NK-92 (cell line): ENCODE results near the gene CDH23.

Source experiments
- DNase-seq: peaks from one replicate; lab custom pipeline; 2025; ENCODE audit not compliant: unreplicated experiment; lab: John Stamatoyannopoulos, UW

Gene CDH23

DNA sequence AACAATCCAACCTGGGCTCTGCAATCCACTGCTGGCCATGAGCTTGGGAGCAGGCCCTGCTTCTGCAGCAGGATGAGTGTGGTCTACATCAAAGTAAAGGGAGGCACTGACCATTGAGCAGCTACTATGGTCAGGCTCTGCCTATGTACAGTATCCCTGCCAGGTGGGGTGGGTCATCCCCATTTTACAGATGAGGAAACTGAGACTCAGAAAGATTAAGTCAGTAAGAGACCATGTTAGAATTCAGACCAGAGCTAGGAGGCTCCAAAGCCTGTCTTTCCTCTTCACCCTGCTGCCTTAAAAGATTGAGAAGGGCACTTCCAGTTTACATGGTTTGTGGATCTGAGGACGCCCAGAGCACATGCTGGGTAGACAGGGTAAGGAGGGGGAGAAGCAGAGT lies 27.1 kb upstream of the CDH23 start:
- DNase-seq: no peak

DNA sequence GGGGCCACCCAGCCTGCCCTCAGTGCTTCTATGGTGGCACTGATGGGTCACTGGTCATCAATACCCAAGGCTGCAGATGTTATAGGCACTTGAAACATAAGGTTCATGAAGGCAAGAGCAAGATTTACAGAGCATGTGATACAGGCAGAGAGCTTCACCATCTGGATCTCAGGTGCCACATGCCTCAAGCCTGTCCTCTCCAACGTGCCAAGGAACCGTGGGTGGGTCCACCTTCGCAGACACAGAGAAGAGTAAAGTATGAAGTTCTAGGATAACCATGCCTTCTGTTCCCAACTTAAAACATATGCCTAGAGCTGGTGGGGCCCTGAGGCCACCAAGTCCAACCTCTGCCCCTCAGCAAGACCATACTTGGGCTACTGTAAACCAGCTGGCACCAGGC lies 26.7 kb upstream of the CDH23 start:
- DNase-seq: no peak

DNA sequence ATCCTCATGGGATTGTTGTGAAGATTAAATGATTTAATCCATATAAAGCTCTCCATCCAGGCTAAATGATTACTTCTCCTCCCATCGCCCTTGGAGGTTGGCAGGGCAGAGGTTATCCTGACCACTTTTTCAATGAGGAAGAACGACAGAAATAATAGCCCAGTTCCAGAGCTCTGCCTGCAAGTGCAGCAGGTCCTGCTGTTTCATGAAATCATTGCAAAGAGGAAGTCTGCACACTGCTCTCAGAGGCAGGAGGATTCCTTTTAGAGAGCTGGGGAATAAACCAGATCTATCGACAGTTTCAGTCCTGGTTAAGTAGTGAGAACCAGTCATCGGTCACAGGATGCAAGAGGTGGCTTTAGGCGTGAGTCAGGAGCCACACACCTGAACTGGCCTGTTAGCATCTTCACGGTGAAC lies 25.0 kb upstream of the CDH23 start:
- DNase-seq: no peak

DNA sequence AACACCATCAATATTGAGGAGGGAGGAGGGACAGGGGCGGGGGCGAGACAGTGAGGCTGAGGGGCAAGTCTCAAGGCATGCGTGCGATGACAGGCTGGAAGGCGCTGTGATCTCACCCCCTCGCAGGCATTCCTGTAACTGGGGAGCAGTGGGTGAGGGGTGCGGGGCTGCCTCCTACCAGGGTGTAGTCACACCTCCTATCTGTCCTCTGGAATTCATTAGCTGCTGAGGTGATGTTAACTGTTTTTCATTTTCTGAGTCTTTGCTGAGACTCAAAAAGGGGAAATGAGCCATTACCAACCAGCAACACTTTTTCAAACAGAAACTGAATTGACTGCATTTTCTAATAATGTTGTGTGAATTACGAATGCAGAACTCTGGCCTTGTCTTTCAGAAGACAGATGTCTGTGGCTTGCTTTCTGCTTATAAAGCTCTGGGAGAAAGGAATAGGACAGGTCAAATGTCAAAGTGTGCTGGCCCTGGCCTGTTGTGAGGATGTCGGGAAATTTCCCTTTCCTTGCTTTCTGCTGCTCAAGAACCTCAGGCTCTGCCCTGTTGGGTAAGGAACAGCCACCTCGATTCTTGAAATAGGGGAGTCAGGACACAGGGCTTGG lies 23.7 kb upstream of the CDH23 start:
- DNase-seq: no peak

DNA sequence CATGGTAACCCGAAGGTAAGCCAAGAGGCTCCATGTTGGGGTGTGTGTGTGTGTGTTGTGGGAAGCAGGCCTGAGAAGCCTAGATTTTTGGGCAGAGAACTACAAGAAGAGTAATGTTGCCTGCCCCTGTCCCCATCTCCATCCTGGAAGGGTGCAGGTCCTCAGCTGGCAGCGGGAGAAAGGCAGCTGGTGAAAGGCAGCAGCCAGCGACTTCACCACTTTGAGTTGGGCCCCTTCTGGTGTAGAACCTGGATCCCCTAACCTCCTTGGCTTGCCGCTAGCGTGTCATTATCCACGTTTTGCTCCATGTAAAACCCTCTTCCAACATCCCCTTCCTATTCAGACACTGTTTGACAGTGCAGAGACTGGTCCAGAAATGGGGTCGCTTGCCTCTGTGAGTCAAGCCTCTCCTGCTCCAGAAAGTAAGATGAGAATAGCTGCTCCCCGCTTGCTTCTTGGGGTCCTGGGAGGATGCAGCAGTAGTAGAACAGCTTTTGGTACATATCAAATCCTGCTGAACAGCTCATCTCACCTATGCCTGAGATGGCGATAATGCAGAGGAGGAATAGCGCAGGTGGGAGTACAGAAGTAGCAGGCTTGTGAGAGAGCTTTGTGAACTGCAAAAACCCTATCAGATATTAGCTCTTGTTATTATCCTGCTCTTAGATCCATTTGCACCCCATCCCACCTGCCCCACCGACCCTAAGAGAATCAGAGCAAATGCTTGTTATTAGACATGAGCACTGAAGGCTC lies 22.1 kb upstream of the CDH23 start:
- no peak for DNase-seq

DNA sequence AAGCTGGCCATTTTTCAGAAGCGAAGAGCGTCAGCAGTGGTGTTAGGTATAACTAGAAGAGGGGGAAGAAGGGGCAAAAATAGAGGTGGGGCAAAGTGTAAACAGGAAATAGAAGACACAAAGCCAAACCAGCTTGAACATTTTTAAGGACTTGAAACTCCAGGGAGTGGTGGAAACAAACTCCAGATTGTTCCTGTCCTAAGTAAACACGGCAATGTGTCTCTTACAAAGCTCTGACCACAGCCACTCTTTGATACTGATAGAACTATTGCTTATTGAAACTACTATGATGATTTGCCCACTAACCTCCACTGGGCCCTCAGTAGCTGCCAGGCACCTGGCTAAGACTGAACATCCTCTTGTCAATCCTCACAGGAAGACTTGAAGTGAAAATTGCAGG lies 20.8 kb upstream of the CDH23 start:
- no peak for DNase-seq

DNA sequence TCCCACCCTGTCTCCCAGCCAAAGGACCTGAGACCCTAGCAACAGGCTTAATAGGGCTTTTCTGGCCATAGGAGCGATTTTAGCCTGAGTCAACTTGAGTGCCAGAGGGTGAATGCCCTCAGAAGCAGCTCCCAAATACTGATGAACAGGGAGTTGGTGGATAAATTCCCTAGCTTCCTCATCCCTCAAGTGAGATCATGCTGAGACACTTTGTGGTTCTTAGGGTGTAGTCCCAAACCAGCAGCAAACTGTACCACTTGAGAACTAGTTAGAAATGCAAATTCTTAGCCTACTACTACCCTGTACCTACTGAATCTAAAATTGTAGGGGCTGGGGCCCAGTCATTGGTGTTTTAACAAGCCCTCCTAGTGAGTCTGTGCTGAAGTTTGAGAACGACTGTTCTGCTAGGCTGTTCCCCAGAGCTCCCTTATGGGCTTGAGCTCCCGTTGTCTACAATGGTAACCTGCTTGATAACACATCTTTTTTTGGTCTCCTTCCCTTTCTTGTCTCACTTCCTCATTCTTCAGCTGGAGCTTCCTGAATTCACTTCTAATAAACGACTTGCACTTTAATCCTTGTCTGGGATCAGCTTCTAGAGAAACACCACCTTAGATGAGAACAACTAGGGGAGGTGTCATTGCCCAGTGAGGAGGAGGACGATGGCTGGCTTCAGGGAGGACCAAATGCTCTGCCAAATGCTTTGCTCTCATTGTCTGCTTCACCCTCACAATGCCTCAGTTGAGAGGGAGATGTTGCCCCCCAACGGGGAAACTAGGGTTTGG lies 18.2 kb upstream of the CDH23 start:
- DNase-seq: no peak

DNA sequence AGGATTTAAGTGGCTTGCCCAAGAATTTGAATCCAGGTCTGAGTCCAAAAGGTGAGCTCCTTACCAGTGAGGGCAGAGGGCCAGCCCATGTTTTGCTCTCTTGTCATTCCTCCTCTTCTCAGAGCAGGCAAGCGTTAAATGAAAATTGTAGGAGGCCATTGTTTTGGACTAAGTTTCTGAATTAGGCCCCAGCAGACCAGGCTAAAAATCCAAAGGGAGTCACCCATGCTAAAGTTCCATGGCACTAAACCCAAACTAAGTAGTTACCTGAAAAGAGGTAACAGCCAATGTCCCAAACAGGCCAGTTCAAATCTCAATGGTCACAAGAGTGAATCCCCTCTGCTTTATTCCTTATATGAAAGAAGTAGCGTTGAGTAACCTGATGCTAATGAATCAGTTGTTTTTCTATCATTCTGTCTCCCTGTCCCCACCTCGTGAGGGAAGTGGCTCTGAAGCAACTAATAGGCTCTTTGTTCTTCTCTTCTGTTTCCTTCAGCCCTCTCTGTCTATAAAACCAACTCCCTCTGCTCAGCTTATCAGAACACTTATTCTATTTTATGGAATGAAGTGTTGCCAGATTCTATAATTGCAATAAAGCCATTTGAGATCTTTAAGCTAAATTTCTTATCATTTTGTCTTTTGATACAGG lies 17.5 kb upstream of the CDH23 start:
- no peak for DNase-seq

DNA sequence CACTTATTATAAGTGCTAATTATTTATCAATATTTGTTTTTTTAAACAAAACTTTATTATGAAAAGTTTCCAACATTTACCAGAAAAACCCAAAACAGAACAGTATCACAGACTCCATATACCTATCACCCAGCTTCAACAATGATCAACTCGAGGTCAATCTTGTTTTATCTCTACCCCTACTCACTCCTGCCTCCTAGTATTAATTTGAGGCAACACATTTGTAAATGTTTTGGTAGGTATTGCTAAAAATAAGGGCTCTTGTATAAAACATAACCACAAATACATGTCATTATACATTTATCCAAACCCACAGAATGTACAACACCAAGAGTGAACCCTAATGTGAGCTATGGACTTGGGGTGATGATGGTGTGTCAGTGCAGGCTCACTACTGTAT lies 15.9 kb upstream of the CDH23 start:
- no peak for DNase-seq

DNA sequence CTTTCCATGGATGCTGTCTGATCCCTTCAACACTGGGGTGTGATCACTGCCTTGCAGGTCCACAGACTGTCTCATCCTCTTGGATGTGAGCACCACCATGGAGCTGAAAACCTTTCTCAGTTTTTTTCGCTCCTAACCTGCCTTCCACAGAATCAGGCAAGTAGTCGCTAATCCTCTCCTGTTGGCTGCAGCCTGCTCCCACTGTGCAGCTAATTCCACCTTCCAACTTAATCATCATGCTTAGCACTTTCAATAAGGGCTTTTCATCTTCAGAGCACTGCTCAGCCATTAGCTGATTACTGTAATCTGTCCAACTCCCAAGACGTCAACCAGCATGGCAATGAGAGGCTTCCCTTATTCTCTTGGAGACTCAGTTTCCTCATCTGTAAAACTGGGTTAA lies 15.1 kb upstream of the CDH23 start:
- DNase-seq: no peak

DNA sequence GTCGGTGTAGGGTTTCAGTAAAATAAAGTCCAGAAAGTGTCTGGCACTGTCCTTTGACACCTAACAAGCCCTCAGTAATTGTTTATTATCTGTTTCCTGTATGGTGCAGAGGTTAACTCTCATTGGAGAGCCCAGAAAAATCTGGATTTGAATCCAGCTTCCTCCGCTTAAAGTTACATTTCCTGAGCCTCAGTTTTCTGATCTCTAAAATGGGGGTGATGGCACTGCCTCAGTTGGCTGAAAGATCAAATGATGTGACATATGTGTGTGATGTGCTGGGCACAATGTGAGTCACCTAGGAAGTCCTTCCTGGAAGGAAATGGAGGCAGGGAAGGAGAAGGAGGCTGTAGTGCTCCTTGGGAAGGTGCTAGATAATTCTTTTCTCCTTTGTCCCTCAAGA lies 14.7 kb upstream of the CDH23 start:
- no peak for DNase-seq

DNA sequence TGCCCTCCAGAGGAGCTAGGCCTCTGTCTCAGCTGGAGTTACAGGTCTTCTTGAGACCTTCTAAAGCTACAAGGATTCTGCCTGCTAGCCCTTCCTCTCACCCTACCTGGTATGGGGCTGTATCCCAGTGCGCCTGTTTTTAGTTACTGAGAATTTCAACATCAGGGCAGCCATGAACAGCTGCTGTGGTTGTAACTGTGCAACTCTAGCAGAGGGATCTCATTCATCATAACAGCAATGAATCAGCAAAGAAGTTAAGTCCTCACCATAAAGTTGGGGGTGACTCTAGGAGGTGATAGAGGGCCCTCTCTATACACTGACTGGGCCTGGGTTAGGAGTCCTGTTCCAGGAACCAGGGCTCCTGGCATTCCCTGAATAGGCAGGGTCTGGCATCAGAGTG lies 14.0 kb upstream of the CDH23 start:
- no peak for DNase-seq

DNA sequence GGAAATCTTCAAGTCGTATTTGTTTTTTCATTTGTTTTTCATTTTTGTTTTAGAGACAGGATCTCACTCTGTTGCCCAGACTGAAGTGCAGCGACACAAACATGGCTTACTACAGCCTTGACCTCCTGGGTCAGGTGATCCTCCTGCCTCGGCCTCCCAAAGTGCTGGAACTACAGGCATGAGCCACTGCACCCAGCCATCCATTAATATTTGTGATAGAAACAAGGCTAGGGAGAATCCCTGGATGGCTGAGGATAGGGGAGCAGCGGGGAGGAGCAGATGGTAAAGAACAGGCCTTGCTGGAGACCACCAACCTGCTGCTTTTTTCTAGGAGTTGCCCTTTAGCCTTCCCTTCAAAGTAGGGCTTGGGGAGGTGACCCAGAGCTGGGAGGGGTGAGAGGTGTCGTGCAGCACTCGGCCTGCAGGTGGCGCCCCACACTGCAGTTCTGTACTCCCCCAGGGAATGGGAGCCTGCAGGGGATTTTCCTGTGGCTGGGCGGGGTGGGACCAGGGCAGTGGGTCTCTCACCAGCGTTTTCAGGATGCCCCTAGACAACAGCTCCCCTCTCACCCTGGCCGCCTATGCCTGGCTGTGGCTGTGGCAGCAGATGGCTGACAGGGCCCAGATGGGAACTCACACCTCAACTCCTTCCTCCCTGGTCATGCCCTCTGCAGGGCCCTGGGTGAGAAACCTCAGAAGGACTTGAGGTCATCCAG lies 12.6 kb upstream of the CDH23 start:
- no peak for DNase-seq

DNA sequence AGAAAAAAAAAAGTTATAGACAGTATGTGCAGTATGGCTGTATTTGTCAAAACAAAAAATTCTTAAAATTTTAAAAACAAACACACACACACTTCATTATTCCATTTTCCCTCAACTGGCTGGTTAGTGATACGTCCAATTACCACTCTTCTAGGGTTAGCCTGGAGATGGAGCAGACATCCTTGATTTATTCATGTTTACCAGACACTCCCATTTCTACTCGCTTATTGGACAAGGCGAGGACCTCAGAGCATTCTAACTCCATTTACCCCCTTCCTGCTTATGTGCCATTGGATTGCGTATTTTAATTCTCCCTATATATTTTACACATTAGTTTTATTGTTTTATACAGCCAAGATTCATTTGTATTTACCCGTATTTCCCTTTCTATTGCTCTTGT lies 8.5 kb upstream of the CDH23 start:
- DNase-seq: no peak

DNA sequence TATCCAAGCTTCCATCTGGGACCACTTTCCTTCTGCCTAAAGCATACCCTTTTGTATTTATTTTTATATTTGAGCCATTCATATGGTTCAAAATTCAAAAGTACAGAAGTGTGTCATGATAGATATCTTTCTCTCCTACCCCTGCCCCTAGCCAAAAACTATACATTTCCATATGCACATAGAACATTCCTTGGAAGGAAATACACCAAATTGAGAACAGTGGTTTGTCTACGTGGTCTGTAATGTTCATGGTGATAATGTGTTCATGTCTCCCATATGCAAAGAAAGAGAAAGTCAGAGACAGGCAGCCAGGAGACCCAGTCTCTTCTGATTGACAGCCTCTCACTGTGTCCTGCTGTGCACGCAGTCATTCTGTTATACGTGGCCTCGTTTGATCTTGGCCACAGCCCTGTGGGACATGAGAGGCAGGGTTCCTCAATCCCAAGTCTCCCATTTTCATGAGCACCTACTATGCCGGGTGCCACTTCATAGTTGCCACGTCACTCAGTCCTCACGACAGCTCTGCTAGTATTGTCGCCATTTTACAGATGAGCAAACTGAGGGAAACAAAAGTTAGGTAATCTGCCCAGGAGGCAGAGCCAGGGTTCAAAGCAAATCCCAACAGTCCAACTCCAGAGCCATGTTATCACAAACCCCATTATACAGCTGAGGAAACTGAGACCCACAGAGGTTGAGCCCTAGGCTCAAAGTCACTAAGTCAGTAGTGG lies 8.0 kb upstream of the CDH23 start:
- no peak for DNase-seq

DNA sequence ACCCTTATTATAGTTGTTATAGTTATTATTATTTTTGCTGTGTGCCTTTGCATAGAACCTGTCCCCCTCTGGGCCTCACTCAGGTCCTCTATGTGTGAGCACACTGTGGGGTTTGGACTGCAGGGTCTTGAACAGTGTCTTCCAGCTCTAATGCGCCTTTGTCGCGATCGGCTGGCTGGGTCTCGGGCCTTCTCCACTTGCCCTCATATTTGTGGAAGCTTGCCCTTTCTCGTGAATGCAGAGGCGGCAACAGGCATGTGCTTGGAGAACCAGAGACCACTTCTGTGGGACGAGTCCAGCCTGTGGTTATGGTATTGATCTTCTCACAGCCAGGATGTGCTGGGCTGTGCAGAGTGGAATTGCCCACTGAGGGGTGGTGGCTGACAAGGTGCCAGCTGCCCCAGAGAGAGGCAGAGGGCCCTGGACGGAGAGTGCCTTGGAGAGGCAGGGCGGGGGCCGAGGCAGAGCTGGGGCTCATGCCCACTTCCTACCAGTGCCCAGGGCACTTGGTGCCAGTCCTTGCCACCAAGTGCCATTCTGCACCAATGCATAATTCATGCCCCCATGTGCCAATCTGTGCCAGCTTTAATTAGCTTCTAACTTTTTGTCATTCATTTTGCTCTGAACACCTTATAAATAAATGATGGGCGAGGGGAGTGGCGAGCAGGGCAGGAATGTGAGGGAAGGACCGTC lies 6.8 kb upstream of the CDH23 start:
- DNase-seq: no peak

DNA sequence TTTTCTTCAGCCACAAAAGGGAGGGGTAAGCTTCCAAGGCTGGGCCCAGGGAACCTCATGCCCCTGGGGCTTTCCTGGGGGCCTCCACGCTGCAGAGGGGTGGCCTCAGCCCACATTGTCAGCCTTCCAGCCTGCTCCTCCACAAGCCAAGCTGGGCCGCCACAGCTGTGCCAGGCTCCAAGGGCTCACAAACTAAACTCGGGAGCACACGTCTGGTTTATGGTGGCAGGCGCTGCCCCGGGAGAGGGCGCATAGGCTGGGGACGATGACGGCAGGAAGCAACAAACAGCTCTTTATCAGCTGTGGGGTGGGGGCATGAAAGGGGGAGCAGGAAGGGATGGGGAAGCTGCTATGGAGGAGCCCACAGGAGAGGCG lies 6.3 kb upstream of the CDH23 start:
- no peak for DNase-seq

DNA sequence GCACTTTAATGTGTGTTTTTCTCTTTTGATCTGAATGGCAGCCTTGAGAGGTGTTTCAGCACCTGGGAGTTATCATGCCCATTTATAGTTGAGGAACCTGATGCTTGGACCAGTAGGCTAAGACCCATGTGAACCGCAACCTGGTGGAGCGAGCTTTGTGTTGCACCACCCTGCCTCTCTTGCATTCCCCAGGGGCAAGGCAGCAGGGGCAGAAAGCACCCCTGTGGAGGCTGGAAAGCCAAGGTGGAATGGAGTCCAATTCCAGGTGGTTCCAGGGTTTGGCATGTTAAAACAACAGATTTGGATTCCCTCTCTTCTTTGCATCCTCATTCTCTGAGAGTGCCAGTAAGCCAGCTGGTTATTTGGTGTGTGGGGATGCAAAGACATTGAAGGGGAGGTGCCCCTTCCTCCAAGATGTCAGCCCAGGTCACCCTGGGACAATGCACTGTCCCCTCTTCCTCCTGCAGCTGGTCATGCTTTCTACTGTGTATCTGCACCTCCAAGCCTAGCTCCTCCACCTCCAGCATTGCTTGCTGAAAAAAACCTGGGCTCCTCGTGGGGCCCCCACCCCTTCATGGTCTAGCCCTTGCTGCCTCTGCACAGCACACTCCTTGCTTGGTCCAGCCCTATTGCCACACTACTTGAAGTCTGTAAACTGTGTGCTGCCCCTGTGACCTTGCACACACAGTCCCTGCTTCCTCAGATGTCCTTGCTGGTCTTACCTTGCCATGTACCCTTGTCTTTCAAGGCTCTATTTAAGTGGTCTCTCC lies 5.6 kb upstream of the CDH23 start:
- DNase-seq: no peak

DNA sequence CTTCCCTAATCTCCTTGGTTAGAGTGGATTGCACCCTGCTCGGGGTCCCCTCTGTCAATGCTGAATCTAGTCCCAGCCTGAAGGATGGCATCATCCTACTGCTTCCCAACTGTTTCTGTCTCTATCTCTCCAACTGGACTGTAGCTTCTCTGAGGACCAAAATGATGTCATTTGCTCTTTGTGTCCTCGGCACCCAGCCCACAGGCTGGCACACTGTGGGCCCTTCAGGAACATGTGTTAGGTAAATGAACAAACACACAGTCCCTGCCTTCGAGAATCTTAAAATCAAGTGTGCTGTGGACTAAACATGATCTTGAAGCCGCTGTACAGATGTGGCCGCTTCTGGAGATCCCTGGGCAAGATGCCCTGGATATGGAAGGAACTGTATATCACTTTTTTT lies 5.0 kb upstream of the CDH23 start:
- no peak for DNase-seq
